SJSA1 (cell line): ENCODE results near the gene SIGLEC5. TPM values are rescaled to one million over a fixed set of nuclear protein-coding genes. Genes with fewer than 3 reads are reported as not detected.
"Not testable (repeated sequence)": the region's sequence is repeated elsewhere in the genome, so short reads cannot be mapped to it uniquely, and the experiment has no call there.

Experiments used
- DNase-seq, 2 experiments: peaks; one replicate each; pipeline ENCODE4 v3.0.0-alpha.2; 2015 to 2020; ENCODE audit warnings: low spot score in 2 of 2, low read depth in 1 of 2
- H3K27ac ChIP-seq: fragments of 250-450 bp; sonication (Bioruptor Pico); 2 replicates; pipeline ENCODE4 v1.5.1; 2020; ENCODE audit warnings: mild to moderate bottlenecking, moderate library complexity
- H3K27me3 ChIP-seq: fragments of 250-450 bp; sonication (Bioruptor Pico); replicated peaks from 2 replicates; pipeline ENCODE4 v1.5.1; 2020; ENCODE audit warnings: mild to moderate bottlenecking, moderate library complexity
- H3K36me3 ChIP-seq: fragments of 250-450 bp; sonication (Bioruptor Pico); 2 replicates; pipeline ENCODE4 v1.5.1; 2020; ENCODE audit warnings: mild to moderate bottlenecking
- H3K4me1 ChIP-seq: fragments of 250-450 bp; sonication (Bioruptor Pico); replicated peaks from 2 replicates; pipeline ENCODE4 v1.6.1; 2021; ENCODE audit warnings: mild to moderate bottlenecking
- H3K4me3 ChIP-seq: fragments of 250-450 bp; sonication (Bioruptor Pico); 2 replicates; pipeline ENCODE4 v1.5.1; 2020; ENCODE audit warnings: mild to moderate bottlenecking
- H3K9me3 ChIP-seq: fragments of 250-450 bp; sonication (Bioruptor Pico); replicated peaks from 2 replicates; pipeline ENCODE4 v1.5.1; 2020; ENCODE audit warnings: mild to moderate bottlenecking
- total RNA-seq: library from RNA; depleted of rRNA; stranded (reverse); fragments of >200 nt; shearing (Covaris generic); gene quantifications from 2 replicates; pipeline ENCODE4 v1.2.3, GENCODE V29; 2014; rRNA removed

Gene SIGLEC5, protein sequence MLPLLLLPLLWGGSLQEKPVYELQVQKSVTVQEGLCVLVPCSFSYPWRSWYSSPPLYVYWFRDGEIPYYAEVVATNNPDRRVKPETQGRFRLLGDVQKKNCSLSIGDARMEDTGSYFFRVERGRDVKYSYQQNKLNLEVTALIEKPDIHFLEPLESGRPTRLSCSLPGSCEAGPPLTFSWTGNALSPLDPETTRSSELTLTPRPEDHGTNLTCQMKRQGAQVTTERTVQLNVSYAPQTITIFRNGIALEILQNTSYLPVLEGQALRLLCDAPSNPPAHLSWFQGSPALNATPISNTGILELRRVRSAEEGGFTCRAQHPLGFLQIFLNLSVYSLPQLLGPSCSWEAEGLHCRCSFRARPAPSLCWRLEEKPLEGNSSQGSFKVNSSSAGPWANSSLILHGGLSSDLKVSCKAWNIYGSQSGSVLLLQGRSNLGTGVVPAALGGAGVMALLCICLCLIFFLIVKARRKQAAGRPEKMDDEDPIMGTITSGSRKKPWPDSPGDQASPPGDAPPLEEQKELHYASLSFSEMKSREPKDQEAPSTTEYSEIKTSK
- total RNA-seq, result not detected in 2 replicates

DNA sequence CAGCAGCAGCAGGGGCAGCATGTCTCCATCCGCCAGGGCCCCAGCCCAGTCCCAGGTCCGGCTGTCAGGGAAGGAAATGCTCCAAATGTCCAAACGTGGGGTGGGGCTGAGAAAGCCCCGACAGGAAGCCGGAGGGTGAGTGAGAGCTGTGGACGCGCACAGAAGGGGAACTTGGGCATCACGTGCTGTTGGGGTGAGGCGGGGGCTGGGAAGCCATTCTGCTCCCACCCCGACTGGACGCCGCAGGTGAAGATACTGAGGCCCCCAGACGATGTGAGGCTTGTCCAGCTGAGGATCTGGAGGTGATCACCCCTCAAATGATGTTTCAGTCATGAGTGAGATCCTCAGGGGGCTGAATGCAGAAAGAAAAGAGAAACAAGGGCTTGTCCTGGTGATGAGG lies at the start of gene SIGLEC5:
Gene SIGLEC5 (minus strand): TSS at position 87 of the 400 bp plus-strand sequence. CDS start 66 bp downstream, at position 21.
- not testable (repeated sequence) for H3K4me1 ChIP-seq, H3K27ac ChIP-seq, H3K9me3 ChIP-seq, DNase-seq, H3K36me3 ChIP-seq, H3K4me3 ChIP-seq
- H3K27me3 ChIP-seq, result peaks cover 14% of the 10 kb centered on the region; the same call in 1 of the 2 replicates

DNA sequence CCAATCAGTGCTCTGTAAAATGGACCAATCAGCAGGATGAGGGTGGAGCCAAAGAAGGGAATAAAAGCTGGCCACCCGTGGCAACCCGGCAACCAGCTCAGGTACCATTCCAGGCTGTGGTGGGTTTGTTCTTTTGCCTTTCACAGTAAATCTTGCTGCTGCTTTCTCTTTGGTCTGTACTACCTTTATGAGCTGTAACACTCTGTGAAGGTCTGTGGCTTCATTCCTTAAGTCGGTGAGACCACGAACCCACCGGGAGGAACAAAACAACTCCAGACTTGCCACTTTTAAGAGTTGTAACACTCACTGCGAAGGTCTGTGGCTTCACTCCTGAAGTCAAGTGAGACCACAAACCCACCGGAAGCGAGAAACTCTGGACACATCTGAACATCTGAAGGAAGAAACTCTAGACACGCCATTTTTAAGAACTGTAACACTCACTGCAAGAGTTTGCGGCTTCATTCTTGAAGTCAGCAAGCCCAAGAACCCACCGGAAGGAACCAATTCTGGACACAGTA lies 46.4 kb upstream of the SIGLEC5 start:
- Histone ChIP-seq H3K27ac (no peak overlapping the region), H3K4me3 (no peak overlapping the region), H3K9me3 (no peaks in the 10 kb centered on the region), H3K27me3 (no peaks in the 10 kb centered on the region), H3K36me3 (no peaks in the 10 kb centered on the region), H3K4me1 (no peaks in the 10 kb centered on the region)
- no peak for DNase-seq

DNA sequence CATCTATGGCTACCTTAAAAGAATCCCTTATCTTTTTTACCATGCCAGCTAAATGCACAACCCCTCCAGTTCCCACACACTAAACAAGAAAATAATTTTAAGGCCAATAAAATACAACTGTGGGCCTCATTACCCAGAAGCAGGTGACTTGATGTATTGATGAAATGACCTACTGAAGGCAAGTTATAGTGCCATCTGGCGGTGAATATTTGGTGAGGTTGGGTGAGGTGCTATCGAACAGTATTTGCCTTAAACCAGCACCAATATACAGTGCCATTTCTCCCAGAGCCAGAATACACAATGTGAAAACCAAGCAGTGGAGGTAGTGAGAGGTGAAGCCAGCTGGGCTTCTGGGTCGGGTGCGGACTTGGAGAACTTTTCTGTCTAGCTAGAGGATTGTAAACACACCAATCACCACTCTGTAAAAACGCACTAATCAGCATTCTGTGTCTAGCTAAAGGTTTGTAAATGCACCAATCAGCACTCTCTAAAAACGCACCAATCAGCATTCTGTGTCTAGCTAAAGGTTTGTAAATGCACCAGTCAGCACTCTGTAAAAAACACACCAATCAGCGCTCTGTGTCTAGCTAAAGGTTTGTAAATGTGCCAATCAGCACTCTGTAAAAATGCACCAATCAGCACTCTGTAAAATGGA lies 45.8 kb upstream of the SIGLEC5 start:
- DNase-seq, result peak in 1 of 2 experiments; percentile 5
- not testable (repeated sequence) for H3K27ac ChIP-seq

DNA sequence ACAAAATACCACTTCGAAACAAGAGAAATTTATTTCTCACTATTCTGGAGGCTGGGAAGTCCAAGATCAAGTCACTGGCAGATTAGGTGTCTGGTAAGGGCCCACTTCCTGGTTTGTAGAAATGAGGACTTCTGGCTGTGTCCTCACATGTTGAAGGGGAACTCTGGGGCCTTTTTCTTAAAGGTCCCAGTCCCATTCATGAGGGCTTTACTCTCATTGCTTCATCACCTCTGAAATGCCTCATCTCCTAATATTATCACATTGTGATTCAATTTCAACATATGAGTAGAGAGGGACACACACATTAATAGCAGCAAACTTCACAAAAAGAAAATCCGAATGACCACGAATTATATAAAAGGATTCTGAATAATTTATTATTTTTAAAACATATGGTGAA lies 38.0 kb upstream of the SIGLEC5 start:
- no peaks in the 10 kb centered on the region for H3K4me1 ChIP-seq
- no peak for DNase-seq
- H3K27me3 ChIP-seq, result no peaks in the 10 kb centered on the region; the same call in 1 of the 2 replicates
- H3K4me3 ChIP-seq, result no peak overlapping the region
- H3K36me3 ChIP-seq, result no peaks in the 10 kb centered on the region
- H3K9me3 ChIP-seq, result no peaks in the 10 kb centered on the region
- no peak overlapping the region for H3K27ac ChIP-seq

More for the DNA sequence above, 45.8 kb upstream of the SIGLEC5 start:
- not testable (repeated sequence) for H3K4me3 ChIP-seq, H3K9me3 ChIP-seq, H3K4me1 ChIP-seq, H3K36me3 ChIP-seq, H3K27me3 ChIP-seq

DNA sequence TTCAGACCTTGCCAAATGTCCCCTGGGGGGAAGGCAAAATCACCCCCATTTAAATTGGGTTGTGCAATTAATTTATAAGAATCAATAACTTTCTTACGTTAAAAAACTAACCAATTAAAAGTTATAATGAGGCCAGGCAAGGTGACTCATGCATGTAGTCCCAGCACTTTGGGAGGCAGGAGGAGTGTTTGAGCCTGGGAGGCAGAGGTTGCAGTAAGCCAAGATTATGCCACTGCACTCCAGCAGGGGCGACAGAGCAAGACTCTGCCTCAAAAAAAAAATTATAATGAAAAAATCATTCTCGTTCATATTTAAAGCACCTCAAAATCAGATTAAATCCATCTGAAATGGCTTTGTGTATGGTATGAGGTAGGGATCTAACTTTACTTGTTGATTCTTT lies 34.8 kb upstream of the SIGLEC5 start:
- H3K36me3 ChIP-seq, result no peaks in the 10 kb centered on the region
- H3K9me3 ChIP-seq, result no peaks in the 10 kb centered on the region
- H3K27me3 ChIP-seq, result no peaks in the 10 kb centered on the region; the same call in 1 of the 2 replicates
- no peaks in the 10 kb centered on the region for H3K4me1 ChIP-seq
- no peak overlapping the region for H3K4me3 ChIP-seq
- H3K27ac ChIP-seq, result no peak overlapping the region
- DNase-seq, result no peak

DNA sequence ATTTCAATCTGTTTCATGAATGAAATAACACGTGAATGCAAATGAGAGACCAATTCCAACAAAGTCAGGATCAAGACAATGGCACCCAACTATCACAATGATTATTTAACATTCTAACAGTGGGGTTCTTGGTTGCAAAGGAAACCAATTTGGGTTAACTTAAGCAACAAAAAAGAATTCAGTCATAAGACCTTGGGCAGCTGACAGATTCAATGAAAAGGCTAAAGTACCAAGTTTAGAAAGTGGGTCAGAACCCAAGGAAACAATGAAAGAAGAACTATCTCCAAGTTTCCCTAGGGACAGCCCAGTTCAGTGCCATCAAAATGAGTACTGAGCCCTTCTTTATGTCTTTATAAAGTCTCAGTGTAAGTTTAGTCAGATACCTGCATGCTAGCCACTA lies 33.9 kb upstream of the SIGLEC5 start:
- H3K27ac ChIP-seq, result no peak overlapping the region
- H3K36me3 ChIP-seq, result no peaks in the 10 kb centered on the region
- DNase-seq, result no peak
- no peaks in the 10 kb centered on the region for H3K4me1 ChIP-seq
- no peak overlapping the region for H3K4me3 ChIP-seq
- no peaks in the 10 kb centered on the region for H3K9me3 ChIP-seq
- H3K27me3 ChIP-seq, result no peaks in the 10 kb centered on the region; the same call in 1 of the 2 replicates

DNA sequence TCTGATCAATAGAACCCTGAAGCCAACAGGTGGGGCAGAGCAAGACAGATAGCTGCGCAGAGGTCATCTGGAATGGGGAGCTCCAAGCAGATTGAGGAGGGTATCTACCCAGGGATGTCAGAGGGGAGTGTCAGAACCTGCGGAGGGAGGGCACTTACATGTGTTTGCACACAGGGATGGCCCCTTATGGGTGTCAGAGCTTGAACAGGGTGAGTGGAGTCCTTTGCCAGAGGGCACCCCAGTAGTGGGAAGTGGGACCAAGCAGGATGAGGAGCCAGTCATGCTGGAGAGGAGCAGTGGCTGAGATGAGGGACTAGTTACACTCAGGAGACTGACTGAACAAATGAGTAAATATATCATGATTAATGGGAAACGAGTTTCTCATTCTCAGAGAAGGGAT lies 33.4 kb upstream of the SIGLEC5 start:
- Histone ChIP-seq H3K27me3 (no peaks in the 10 kb centered on the region; the same call in 1 of the 2 replicates), H3K4me1 (no peaks in the 10 kb centered on the region), H3K27ac (no peak overlapping the region), H3K9me3 (no peaks in the 10 kb centered on the region), H3K36me3 (no peaks in the 10 kb centered on the region), H3K4me3 (no peak overlapping the region)
- no peak for DNase-seq

DNA sequence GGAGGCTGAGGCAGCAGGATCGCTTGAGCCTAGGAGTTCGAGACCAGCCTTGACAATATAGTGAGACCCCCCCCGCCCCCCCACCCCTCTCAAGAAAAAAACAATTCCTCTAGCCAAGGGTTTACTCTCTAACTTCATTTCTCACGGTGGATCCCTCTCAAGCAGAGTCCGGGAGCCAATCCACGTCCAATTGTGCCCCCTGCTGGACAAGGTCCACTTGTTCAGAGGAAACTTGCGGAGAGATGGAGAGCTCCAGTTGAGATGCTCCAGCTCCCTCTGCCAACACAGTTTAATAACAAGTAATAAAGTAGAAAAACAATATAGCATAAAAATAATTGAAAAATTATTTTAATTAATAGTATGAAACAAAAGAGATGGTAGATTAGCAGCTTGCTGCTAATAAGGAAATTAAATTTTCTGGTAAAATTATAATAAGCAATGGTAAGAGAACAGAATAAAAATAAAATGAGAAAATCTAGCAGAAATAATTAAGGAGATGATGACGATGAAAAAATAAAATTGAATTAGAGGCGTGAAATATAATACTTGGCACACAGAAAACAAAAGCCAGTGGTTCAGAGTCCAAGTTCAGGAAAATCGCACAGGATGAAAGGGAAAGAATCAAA lies 30.9 kb upstream of the SIGLEC5 start:
- H3K27me3 ChIP-seq, result no peaks in the 10 kb centered on the region
- DNase-seq, result peak; percentile 28 to 61
- H3K4me1 ChIP-seq, result no peaks in the 10 kb centered on the region
- H3K9me3 ChIP-seq, result no peaks in the 10 kb centered on the region
- no peaks in the 10 kb centered on the region for H3K36me3 ChIP-seq
- H3K27ac ChIP-seq, result no peak overlapping the region
- H3K4me3 ChIP-seq, result no peak overlapping the region

DNA sequence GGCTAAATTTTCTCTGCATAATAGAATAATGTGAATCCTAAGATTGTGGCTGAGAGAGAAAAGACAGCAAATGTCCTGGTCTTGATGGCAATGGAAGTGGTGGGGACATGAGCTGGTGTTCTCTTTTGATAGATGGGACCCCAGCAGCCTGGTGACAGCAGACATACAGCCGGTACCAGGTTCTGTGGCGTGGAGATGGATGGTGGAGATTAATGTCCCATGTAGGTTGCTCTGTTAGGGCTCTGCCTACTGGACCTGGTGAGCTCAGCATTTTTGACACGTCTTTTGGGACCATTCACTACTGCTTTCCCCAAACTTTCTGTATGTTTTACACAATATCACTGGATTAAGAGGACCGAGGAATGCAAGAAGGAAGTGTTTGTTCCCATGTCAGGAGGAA lies 24.6 kb upstream of the SIGLEC5 start:
- Histone ChIP-seq H3K27me3 (no peaks in the 10 kb centered on the region), H3K4me3 (no peak overlapping the region), H3K4me1 (no peaks in the 10 kb centered on the region), H3K36me3 (no peaks in the 10 kb centered on the region), H3K27ac (no peak overlapping the region), H3K9me3 (no peaks in the 10 kb centered on the region)
- DNase-seq, result no peak

DNA sequence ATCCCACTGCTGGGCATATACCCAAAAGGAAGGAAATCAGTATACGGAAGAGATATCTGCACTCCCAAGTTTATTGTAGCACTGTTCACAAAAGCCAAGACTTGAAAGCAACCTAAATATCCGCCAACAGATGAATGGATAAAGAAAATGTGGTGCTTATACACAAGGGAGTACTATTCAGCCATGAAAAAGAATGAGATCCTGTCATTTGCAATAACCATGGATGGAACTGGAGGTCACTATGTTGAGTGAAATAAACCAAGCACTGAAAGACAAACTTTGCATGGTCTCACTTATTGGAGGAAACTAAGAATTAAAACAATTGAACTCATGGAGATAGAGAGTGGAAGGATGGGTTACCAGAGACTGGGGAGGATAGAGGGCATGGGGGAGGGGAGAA lies 23.0 kb upstream of the SIGLEC5 start:
- H3K4me1 ChIP-seq, result no peaks in the 10 kb centered on the region
- H3K27me3 ChIP-seq, result no peaks in the 10 kb centered on the region
- no peak overlapping the region for H3K4me3 ChIP-seq
- DNase-seq, result no peak
- no peaks in the 10 kb centered on the region for H3K9me3 ChIP-seq
- H3K27ac ChIP-seq, result no peak overlapping the region
- no peaks in the 10 kb centered on the region for H3K36me3 ChIP-seq

DNA sequence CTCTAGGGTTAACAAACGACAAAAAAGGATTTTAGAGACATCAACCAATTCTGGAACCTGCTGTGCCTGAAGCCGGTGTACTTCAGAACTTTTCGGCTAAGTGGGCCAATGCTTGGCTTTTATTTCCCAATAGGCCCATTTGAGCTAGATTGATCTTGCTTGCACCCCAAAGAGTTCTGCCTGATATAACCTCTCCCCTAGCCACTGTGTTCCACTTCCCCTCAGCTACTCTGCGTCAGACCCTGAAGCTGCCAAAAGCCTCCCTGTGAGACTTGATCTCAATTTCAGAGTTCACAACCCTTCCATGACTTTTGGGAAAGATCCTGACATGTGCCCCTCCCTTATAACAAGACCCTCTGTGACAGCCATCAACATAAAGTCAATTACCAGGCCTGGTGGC lies 22.1 kb upstream of the SIGLEC5 start:
- DNase-seq, result no peak
- Histone ChIP-seq H3K4me3 (no peak overlapping the region), H3K27me3 (0 out of 2 replicates have a peak, but pooled peaks cover 2% of the 10 kb centered on the region), H3K27ac (no peak overlapping the region), H3K9me3 (no peaks in the 10 kb centered on the region), H3K36me3 (no peaks in the 10 kb centered on the region), H3K4me1 (no peaks in the 10 kb centered on the region)

DNA sequence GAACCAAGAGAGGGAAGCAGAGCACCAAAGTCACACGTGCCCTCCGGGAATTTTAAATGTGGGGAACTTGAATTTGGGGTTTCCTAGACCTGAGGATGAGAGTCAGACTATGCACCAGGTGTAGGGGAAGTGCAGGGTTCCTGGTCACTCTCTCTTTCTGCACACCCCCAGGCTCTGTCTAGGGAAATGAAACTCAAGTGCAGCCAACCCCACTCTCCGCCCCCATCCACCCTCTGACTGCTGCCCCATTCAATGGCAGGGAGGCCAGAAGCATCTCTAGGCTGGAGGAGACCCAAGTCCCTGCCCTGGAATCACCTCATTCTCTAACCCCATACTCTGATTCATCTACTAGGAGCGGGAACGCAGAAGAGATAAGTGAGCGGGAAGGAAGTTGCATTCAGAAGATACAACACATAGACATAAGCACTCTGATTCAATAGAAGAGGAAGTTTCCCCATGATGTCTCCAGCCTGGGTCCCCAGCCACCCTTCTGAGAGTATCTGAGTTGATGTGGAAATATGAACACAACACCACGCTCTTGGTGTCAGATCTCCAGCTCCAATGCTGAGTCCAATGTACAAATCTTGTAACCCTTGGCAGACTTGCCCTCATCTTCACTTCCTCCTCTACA lies 21.1 kb upstream of the SIGLEC5 start:
- no peak for DNase-seq
- H3K9me3 ChIP-seq, result no peaks in the 10 kb centered on the region

DNA sequence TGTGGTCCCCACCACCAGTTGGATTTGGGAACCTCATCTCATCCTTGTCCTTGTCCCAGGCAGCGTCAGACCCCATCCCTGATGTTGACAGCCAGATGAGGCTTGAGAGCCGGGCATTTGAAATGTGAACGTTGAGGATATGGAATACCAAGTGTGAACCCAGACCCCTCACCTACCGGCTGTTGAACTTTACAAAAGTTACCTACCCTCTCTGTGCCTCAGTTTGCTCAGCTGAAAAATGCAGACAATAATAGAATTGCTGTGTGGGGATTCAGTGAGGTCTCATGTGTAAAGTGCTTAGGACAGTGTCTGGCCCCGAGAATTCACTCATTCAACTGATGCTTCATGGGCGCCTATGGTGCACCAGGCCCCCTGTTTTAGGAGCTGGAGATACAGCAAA lies 17.1 kb upstream of the SIGLEC5 start:
- no peak overlapping the region for H3K27ac ChIP-seq
- DNase-seq, result no peak
- H3K36me3 ChIP-seq, result no peaks in the 10 kb centered on the region
- no peaks in the 10 kb centered on the region for H3K9me3 ChIP-seq
- H3K4me3 ChIP-seq, result no peak overlapping the region
- 0 out of 2 replicates have a peak, but pooled peaks cover 4% of the 10 kb centered on the region for H3K27me3 ChIP-seq
- no peaks in the 10 kb centered on the region for H3K4me1 ChIP-seq

More for the DNA sequence above, 21.1 kb upstream of the SIGLEC5 start:
- Histone ChIP-seq H3K27me3 (0 out of 2 replicates have a peak, but pooled peaks cover 4% of the 10 kb centered on the region), H3K4me1 (no peaks in the 10 kb centered on the region), H3K36me3 (no peaks in the 10 kb centered on the region), H3K27ac (no peak overlapping the region), H3K4me3 (no peak overlapping the region)
